LNCaP clone FGC (cell line): ENCODE measurements around the gene FYN.

ENCODE experiments used
- DNase-seq: peaks from one replicate; pipeline ENCODE4 v3.0.0-alpha.2; 2011; ENCODE audit warnings: low read depth
- H3K4me3 ChIP-seq: 2 replicates; pipeline ENCODE4 v1.5.1; 2011; ENCODE audit warnings: mild to moderate bottlenecking, low read depth, low read length, control low read depth
- CTCF ChIP-seq: IDR thresholded peaks from 2 replicates; pipeline ENCODE4 v1.5.1; 2012; ENCODE audit warnings: mild to moderate bottlenecking; ENCODE audit not compliant: control insufficient read depth, insufficient read depth; ENCODE audit errors: extremely low read depth

FYN gene

GRCh38 chr6:111658462-111659154, 214.6 kb downstream of the FYN start:
- no peak overlapping the region for H3K4me3 ChIP-seq
- peak; percentile 58 for DNase-seq

DNA sequence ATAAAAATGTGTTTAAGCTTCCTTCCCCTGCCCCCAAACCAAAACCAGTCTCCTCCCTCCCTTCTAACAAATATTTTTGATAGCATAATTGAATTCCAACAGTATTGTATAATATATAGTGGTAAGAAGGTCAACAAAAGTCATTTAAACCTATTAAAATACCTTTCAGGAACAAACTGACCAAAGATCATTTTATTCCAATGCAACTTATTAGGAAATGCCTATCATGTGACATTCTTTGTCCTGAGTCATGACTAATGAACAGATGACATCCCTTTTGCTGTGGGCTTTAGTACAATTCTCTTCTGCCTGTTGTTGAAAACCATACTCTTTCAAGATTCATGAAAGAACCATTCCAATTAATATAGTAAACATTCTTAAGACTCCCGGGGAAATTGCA, 216.1 kb downstream of the FYN start:
- peak; percentile 42 for DNase-seq
- no peak for TF ChIP-seq CTCF
- H3K4me3 ChIP-seq, result no peak overlapping the region

More at GRCh38 chr6:111658462-111659154, 214.6 kb downstream of the FYN start:
- TF ChIP-seq CTCF, result no peak

- no peak for TF ChIP-seq CTCF
- DNase-seq, result peak; percentile 76
- H3K4me3 ChIP-seq, result no peak overlapping the region
These were observed 219.3 kb downstream of the FYN start for GRCh38 chr6:111653979-111654378.

GRCh38 chr6:111653434-111653833, 219.8 kb downstream of the FYN start:
- no peak for DNase-seq
- no peak for TF ChIP-seq CTCF

GRCh38 chr6:111652156-111652555, 221.1 kb downstream of the FYN start:
- DNase-seq, result no peak
- no peak overlapping the region for H3K4me3 ChIP-seq
- TF ChIP-seq CTCF, result no peak

More at GRCh38 chr6:111653434-111653833, 219.8 kb downstream of the FYN start:
- H3K4me3 ChIP-seq, result no peak overlapping the region

GRCh38 chr6:111651185-111652034, 221.8 kb downstream of the FYN start:
- DNase-seq, result no peak
- H3K4me3 ChIP-seq, result no peak overlapping the region
- TF ChIP-seq CTCF, result no peak
